Activated CD8-positive, alpha-beta memory T cell treated with anti-CD3 and anti-CD28 coated beads, Interleukin-2, amount 10 ng/mL, durations not matched to agents 7 days and 5 days (primary cell): Measurements from ENCODE around the gene LIMCH1. TPM values are rescaled to one million over a fixed set of nuclear protein-coding genes. Genes with fewer than 3 reads are reported as not detected.

Source experiments
- total RNA-seq, 2 experiments: library from RNA; stranded (reverse); gene quantifications; one replicate each; pipeline ENCODE4 v1.2.3, GENCODE V29; 2021

Gene LIMCH1
- total RNA-seq, 2 experiments from 2014 or later: not detected

Other genes starting within 250 kb of the LIMCH1 start
- not detected for gene PHOX2B, start 210.6 kb downstream of the LIMCH1 start, total RNA-seq